ENCODE measurements around the gene CLDN5.

Gene CLDN5

GRCh38 chr22:19540394-19540793 lies 16.2 kb upstream of the CLDN5 start:
- H3K27me3 ChIP-seq (ENCODE audit: control insufficient read depth in 1 of 2, insufficient read depth in 1 of 2, low read length in 2 of 2), result peaks cover 7 to 31% of the 10 kb centered on the region in 2 experiments
- H3K23ac ChIP-seq (ENCODE audit: low read length in 2 of 2), result no peak overlapping the region
- no peak overlapping the region for H2BK5ac ChIP-seq (ENCODE audit: low read depth, low read length, poor library complexity, severe bottlenecking)
- no peak overlapping the region for H3K4me2 ChIP-seq (ENCODE audit: low read length, poor library complexity, severe bottlenecking)
- H2BK120ac ChIP-seq (ENCODE audit: low read depth, low read length), result no peak overlapping the region
- no peaks in the 10 kb centered on the region for H3K36me3 ChIP-seq (ENCODE audit: control insufficient read depth in 1 of 2, insufficient read depth in 2 of 2, low read depth in 1 of 2, low read length in 2 of 2)
- H2BK12ac ChIP-seq (ENCODE audit: low read length in 2 of 2), result no peak overlapping the region
- no peak overlapping the region for H3K4me3 ChIP-seq (ENCODE audit: insufficient read depth in 1 of 2, low read depth in 1 of 2, low read length in 2 of 2)
- no peak overlapping the region for H3K27ac ChIP-seq (ENCODE audit: low read length, poor library complexity, severe bottlenecking)
- H3K4ac ChIP-seq (ENCODE audit: low read depth in 1 of 2, low read length in 2 of 2), result no peak overlapping the region
- no peak overlapping the region for H4K91ac ChIP-seq (ENCODE audit: low read length)
- H3K14ac ChIP-seq (ENCODE audit: low read length in 2 of 2), result no peak overlapping the region
- H2AFZ ChIP-seq (ENCODE audit: low read depth, low read length), result no peak overlapping the region
- no peaks in the 10 kb centered on the region for H3K4me1 ChIP-seq (ENCODE audit: control insufficient read depth, insufficient read depth, low read depth, low read length)
- H3K79me1 ChIP-seq (replicated peaks; ENCODE audit: low read length, poor library complexity, severe bottlenecking), result no peaks in the 10 kb centered on the region
- no peak overlapping the region for H3K18ac ChIP-seq (ENCODE audit: low read depth in 1 of 2, low read length in 2 of 2)
- no peak overlapping the region for H2AK5ac ChIP-seq (ENCODE audit: low read length, severe bottlenecking)
- DNase-seq, result no peak
- no peaks in the 10 kb centered on the region for H3K9me3 ChIP-seq (ENCODE audit: control insufficient read depth, low read length)
- no peak overlapping the region for H2BK15ac ChIP-seq (ENCODE audit: low read depth, poor library complexity, severe bottlenecking)
- no peak overlapping the region for H4K8ac ChIP-seq (ENCODE audit: low read length)
- H3K9ac ChIP-seq (ENCODE audit: low read length), result no peak overlapping the region

DNA sequence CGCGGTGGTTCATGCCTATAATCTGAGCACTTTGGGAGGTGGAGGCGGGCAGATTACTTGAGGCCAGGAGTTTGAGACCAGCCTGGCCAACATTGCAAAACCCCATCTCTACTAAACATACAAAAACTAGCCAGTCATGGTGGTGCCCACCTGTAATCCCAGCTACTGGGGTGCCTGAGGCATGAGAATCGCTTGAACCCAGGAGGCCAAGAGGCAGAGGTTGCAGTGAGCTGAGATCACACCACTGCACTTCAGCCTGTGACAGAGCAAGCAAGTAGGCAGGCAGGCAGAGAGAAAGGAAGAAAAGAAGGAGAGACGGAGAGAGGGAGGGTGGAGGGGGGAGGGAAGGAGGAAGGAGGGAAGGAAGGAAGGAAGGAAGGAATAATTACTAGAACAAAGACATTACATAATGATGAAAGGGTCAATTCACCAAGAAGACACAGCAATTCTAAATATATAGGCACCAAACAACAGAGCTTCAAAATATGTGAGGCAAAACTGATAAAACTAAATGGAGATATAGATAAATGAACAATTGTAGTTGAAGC lies 13.8 kb upstream of the CLDN5 start:
- no peak for DNase-seq
- Histone ChIP-seq H2BK12ac (ENCODE audit: low read length in 2 of 2) (no peak overlapping the region), H3K9me3 (ENCODE audit: control insufficient read depth, low read length) (no peaks in the 10 kb centered on the region), H3K14ac (ENCODE audit: low read length in 2 of 2) (no peak overlapping the region), H3K4ac (ENCODE audit: low read depth in 1 of 2, low read length in 2 of 2) (no peak overlapping the region), H3K9ac (ENCODE audit: low read length) (no peak overlapping the region), H2BK120ac (ENCODE audit: low read depth, low read length) (no peak overlapping the region), H3K18ac (ENCODE audit: low read depth in 1 of 2, low read length in 2 of 2) (no peak overlapping the region), H3K4me1 (ENCODE audit: control insufficient read depth, insufficient read depth, low read depth, low read length) (no peaks in the 10 kb centered on the region), H3K79me1 (replicated peaks; ENCODE audit: low read length, poor library complexity, severe bottlenecking) (no peaks in the 10 kb centered on the region), H2AK5ac (ENCODE audit: low read length, severe bottlenecking) (no peak overlapping the region), H3K4me2 (ENCODE audit: low read length, poor library complexity, severe bottlenecking) (no peak overlapping the region), H4K91ac (ENCODE audit: low read length) (no peak overlapping the region), H3K23ac (ENCODE audit: low read length in 2 of 2) (no peak overlapping the region), H2AFZ (ENCODE audit: low read depth, low read length) (no peak overlapping the region), H3K27ac (ENCODE audit: low read length, poor library complexity, severe bottlenecking) (no peak overlapping the region), H3K36me3 (ENCODE audit: control insufficient read depth in 1 of 2, insufficient read depth in 2 of 2, low read depth in 1 of 2, low read length in 2 of 2) (no peaks in the 10 kb centered on the region), H2BK5ac (ENCODE audit: low read depth, low read length, poor library complexity, severe bottlenecking) (no peak overlapping the region), H2BK15ac (ENCODE audit: low read depth, poor library complexity, severe bottlenecking) (no peak overlapping the region), H3K27me3 (ENCODE audit: control insufficient read depth in 1 of 2, insufficient read depth in 1 of 2, low read length in 2 of 2) (peaks cover 0 to 22% of the 10 kb centered on the region in 2 experiments), H3K4me3 (ENCODE audit: insufficient read depth in 1 of 2, low read depth in 1 of 2, low read length in 2 of 2) (no peak overlapping the region), H4K8ac (ENCODE audit: low read length) (no peak overlapping the region)
- 94% methylated on average over 4 of the region's 5 CpGs for WGBS

DNA sequence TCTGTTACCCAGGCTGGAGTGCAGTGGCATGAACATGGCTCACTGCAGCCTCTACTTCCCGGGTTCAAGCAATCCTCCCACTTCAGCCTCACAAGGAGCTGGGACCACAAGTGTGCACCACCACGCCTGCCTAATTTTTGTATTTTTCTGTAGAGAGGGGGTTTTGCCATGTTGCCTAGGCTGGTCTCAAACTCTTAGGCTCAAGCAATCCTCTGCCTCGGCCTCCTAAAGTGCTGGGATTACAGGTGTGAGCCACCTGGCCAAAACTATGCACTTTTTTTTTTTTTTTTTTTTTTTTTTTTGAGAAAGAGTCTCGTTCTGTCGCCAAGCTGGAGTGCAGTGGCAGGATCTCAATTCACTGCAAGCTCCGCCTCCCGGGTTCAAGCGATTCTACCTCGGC lies 12.4 kb upstream of the CLDN5 start:
- Histone ChIP-seq H3K4me2 (ENCODE audit: low read length, poor library complexity, severe bottlenecking) (no peak overlapping the region), H2BK12ac (ENCODE audit: low read length in 2 of 2) (no peak overlapping the region), H3K27ac (ENCODE audit: low read length, poor library complexity, severe bottlenecking) (no peak overlapping the region), H2BK15ac (ENCODE audit: low read depth, poor library complexity, severe bottlenecking) (no peak overlapping the region), H3K23ac (ENCODE audit: low read length in 2 of 2) (no peak overlapping the region), H3K14ac (ENCODE audit: low read length in 2 of 2) (no peak overlapping the region), H2AK5ac (ENCODE audit: low read length, severe bottlenecking) (no peak overlapping the region), H3K4ac (ENCODE audit: low read depth in 1 of 2, low read length in 2 of 2) (no peak overlapping the region), H3K4me1 (ENCODE audit: control insufficient read depth, insufficient read depth, low read depth, low read length) (no peaks in the 10 kb centered on the region), H4K8ac (ENCODE audit: low read length) (no peak overlapping the region), H3K18ac (ENCODE audit: low read depth in 1 of 2, low read length in 2 of 2) (no peak overlapping the region), H3K79me1 (replicated peaks; ENCODE audit: low read length, poor library complexity, severe bottlenecking) (no peaks in the 10 kb centered on the region), H4K91ac (ENCODE audit: low read length) (no peak overlapping the region), H3K36me3 (ENCODE audit: control insufficient read depth in 1 of 2, insufficient read depth in 2 of 2, low read depth in 1 of 2, low read length in 2 of 2) (no peaks in the 10 kb centered on the region), H3K27me3 (ENCODE audit: control insufficient read depth in 1 of 2, insufficient read depth in 1 of 2, low read length in 2 of 2) (peaks cover 0 to 21% of the 10 kb centered on the region in 2 experiments), H3K9me3 (ENCODE audit: control insufficient read depth, low read length) (no peaks in the 10 kb centered on the region), H2BK5ac (ENCODE audit: low read depth, low read length, poor library complexity, severe bottlenecking) (no peak overlapping the region), H3K9ac (ENCODE audit: low read length) (no peak overlapping the region), H3K4me3 (ENCODE audit: insufficient read depth in 1 of 2, low read depth in 1 of 2, low read length in 2 of 2) (no peak overlapping the region), H2BK120ac (ENCODE audit: low read depth, low read length) (no peak overlapping the region), H2AFZ (ENCODE audit: low read depth, low read length) (no peak overlapping the region)
- 91% methylated on average over 7 of the region's 9 CpGs for WGBS
- DNase-seq, result no peak

DNA sequence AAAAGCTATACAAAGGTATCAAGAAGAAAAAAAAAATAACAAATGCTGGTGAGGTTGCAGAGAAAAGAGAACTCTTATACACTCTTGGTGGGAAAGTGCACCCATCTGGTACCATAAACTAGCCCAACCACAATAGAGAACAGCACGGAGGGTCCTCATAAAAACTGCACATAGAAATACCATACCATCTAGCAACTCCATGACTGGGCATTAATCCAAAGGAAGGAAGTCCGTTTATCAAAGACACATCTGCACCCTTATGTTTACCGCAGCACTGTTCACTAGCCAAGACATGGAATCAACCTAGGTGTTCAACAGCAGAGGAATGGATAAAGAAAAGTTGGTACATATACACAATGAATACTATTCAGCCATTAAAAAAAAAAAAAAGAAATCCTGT lies 10.8 kb upstream of the CLDN5 start:
- Histone ChIP-seq H3K4me3 (ENCODE audit: insufficient read depth in 1 of 2, low read depth in 1 of 2, low read length in 2 of 2) (no peak overlapping the region), H4K8ac (ENCODE audit: low read length) (no peak overlapping the region), H2BK15ac (ENCODE audit: low read depth, poor library complexity, severe bottlenecking) (no peak overlapping the region), H3K4me1 (ENCODE audit: control insufficient read depth, insufficient read depth, low read depth, low read length) (peaks cover 2% of the 10 kb centered on the region), H2AK5ac (ENCODE audit: low read length, severe bottlenecking) (no peak overlapping the region), H3K36me3 (ENCODE audit: control insufficient read depth in 1 of 2, insufficient read depth in 2 of 2, low read depth in 1 of 2, low read length in 2 of 2) (no peaks in the 10 kb centered on the region), H3K27me3 (ENCODE audit: control insufficient read depth in 1 of 2, insufficient read depth in 1 of 2, low read length in 2 of 2) (peaks cover 7 to 14% of the 10 kb centered on the region in 2 experiments), H2BK12ac (ENCODE audit: low read length in 2 of 2) (no peak overlapping the region), H3K79me1 (replicated peaks; ENCODE audit: low read length, poor library complexity, severe bottlenecking) (no peaks in the 10 kb centered on the region), H3K23ac (ENCODE audit: low read length in 2 of 2) (no peak overlapping the region), H3K4ac (ENCODE audit: low read depth in 1 of 2, low read length in 2 of 2) (no peak overlapping the region), H2BK120ac (ENCODE audit: low read depth, low read length) (no peak overlapping the region), H3K9ac (ENCODE audit: low read length) (no peak overlapping the region), H2AFZ (ENCODE audit: low read depth, low read length) (no peak overlapping the region), H2BK5ac (ENCODE audit: low read depth, low read length, poor library complexity, severe bottlenecking) (no peak overlapping the region), H3K14ac (ENCODE audit: low read length in 2 of 2) (no peak overlapping the region), H3K27ac (ENCODE audit: low read length, poor library complexity, severe bottlenecking) (no peak overlapping the region), H3K9me3 (ENCODE audit: control insufficient read depth, low read length) (no peaks in the 10 kb centered on the region), H4K91ac (ENCODE audit: low read length) (no peak overlapping the region), H3K4me2 (ENCODE audit: low read length, poor library complexity, severe bottlenecking) (no peak overlapping the region), H3K18ac (ENCODE audit: low read depth in 1 of 2, low read length in 2 of 2) (no peak overlapping the region)
- WGBS, result 65% methylated on average over 2 of the region's 3 CpGs
- no peak for DNase-seq
